Measurements from ENCODE around the gene SDHD. TPM values are rescaled to one million over a fixed set of nuclear protein-coding genes. Genes with fewer than 3 reads are reported as not detected.

Gene SDHD
- polyA plus RNA-seq, 1 experiment, result 207 TPM

DNA sequence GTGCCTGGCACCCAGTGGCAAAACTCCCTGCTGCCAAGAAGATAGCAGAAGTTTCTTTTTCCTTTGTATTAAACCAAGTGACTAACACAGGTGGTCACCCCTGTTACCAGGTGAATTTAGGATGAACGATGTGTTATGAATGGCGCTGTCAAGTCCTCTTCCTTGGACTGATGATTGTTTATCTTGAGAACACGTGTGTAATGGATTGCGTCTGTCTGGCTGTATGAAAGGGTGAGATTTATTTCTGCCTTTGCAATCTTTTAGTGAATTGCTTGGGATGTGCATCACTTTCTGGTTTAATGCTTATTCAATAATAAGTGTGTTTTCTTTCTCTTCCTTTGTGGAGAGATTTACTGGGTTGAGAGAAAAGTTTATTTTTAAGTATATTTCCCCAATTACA, 36.5 kb downstream of the SDHD start:
- no peak for TF ChIP-seq CTCF (IDR thresholded peaks at IDR 0.05; ENCODE audit: insufficient read depth, low read depth, low read length)
- Histone ChIP-seq H3K27me3 (ENCODE audit: control insufficient read depth, insufficient read depth, low read length) (no peaks in the 10 kb centered on the region), H3K36me3 (ENCODE audit: control insufficient read depth, insufficient read depth, low read length) (no peaks in the 10 kb centered on the region), H3K4me3 (ENCODE audit: low read depth, low read length) (no peak overlapping the region)
- ChIA-PET POLR2A (no interaction called here), CTCF (interaction anchor here (1.9 kb wide), 1 partner anchor 10 kb away, joined by 11 read pairs; no protein-coding TSS in a partner anchor)
- no peak for DNase-seq (ENCODE audit: low read depth)

DNA sequence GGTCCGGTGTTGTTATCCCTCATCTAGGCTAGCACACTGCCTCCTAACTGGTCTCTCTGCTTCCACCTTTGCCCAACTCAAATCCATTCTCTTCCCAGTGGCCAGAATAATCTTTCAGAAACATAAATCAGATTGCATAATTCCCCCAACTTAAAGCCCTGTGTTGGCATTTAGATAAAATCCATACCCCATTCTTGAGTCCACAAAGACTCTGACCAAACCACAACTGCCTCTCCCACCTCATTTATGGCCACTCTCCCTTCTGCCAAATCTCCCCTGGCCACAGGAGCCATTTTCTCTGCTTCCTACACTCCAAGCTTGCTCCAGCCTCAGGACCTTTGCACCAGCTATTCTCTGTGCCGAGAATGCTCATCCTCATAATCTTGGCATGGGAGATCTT, 40.4 kb downstream of the SDHD start:
- POLR2A ChIA-PET, result no interaction called here

GRCh38 chr11:112128483-112129121, 41.9 kb downstream of the SDHD start:
- ChIA-PET POLR2A (no interaction called here), CTCF (interaction anchor here (0.6 to 2.4 kb wide), 2 partner anchors 13 to 14 kb away, joined by 3 to 7 read pairs; no protein-coding TSS in a partner anchor)
- DNase-seq (ENCODE audit: low read depth), result peak; percentile 64
- no peak overlapping the region for H3K4me3 ChIP-seq (ENCODE audit: low read depth, low read length)
- H3K27me3 ChIP-seq (ENCODE audit: control insufficient read depth, insufficient read depth, low read length), result no peaks in the 10 kb centered on the region
- no peak for TF ChIP-seq CTCF (IDR thresholded peaks at IDR 0.05; ENCODE audit: insufficient read depth, low read depth, low read length)
- H3K36me3 ChIP-seq (ENCODE audit: control insufficient read depth, insufficient read depth, low read length), result no peaks in the 10 kb centered on the region; the same call in 1 of the 2 replicates

More for the DNA sequence above, 40.4 kb downstream of the SDHD start:
- TF ChIP-seq CTCF (IDR thresholded peaks at IDR 0.05; ENCODE audit: insufficient read depth, low read depth, low read length), result no peak
- no peaks in the 10 kb centered on the region for H3K36me3 ChIP-seq (ENCODE audit: control insufficient read depth, insufficient read depth, low read length)
- no peak overlapping the region for H3K4me3 ChIP-seq (ENCODE audit: low read depth, low read length)
- DNase-seq (ENCODE audit: low read depth), result no peak
- CTCF ChIA-PET, result interaction anchor here (1.5 to 2.4 kb wide), 2 partner anchors 13 kb away, joined by 7 to 10 read pairs; no protein-coding TSS in a partner anchor
- no peaks in the 10 kb centered on the region for H3K27me3 ChIP-seq (ENCODE audit: control insufficient read depth, insufficient read depth, low read length)

- DNase-seq (ENCODE audit: low read depth), result no peak
- CTCF ChIA-PET, result interaction anchor here (0.6 to 2.4 kb wide), 3 partner anchors 12 to 17 kb away, joined by 3 to 7 read pairs (median 6); no protein-coding TSS in a partner anchor
- H3K27me3 ChIP-seq (ENCODE audit: control insufficient read depth, insufficient read depth, low read length), result no peaks in the 10 kb centered on the region
- H3K4me3 ChIP-seq (ENCODE audit: low read depth, low read length), result no peak overlapping the region
- POLR2A ChIA-PET, result no interaction called here
- H3K36me3 ChIP-seq (ENCODE audit: control insufficient read depth, insufficient read depth, low read length), result no peaks in the 10 kb centered on the region; the same call in 1 of the 2 replicates
- no peak for TF ChIP-seq CTCF (IDR thresholded peaks at IDR 0.05; ENCODE audit: insufficient read depth, low read depth, low read length)
These were observed 43.0 kb downstream of the SDHD start for GRCh38 chr11:112129656-112130055.

DNA sequence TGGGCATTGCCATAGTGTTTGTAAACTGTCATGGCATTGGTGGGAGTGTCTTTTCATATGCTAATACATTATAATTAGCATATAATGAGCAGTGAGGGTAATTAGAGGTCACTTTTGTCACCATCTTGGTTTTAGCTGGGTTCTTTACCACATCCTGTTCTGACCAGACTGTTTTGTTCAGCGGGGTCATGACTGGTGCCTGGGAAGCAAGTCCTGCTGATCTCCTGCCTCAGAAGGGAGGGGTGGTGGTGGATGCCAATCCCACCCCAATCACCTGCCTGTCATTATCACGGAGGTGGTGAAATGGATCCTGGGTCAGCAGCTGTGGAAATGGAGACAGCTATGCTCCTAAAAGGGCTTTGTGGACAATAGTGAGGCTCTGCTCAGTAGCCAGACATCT, 46.1 kb downstream of the SDHD start:
- CTCF ChIA-PET, result interaction anchor here (1.2 kb wide), 2 partner anchors 19 to 20 kb away, joined by 4 to 5 read pairs; no protein-coding TSS in a partner anchor
- Histone ChIP-seq H3K4me3 (ENCODE audit: low read depth, low read length) (no peak overlapping the region), H3K27me3 (ENCODE audit: control insufficient read depth, insufficient read depth, low read length) (no peaks in the 10 kb centered on the region), H3K36me3 (ENCODE audit: control insufficient read depth, insufficient read depth, low read length) (no peaks in the 10 kb centered on the region; the same call in 1 of the 2 replicates)
- DNase-seq (ENCODE audit: low read depth), result no peak
- no peak for TF ChIP-seq CTCF (IDR thresholded peaks at IDR 0.05; ENCODE audit: insufficient read depth, low read depth, low read length)
- POLR2A ChIA-PET, result no interaction called here

Data from BJ (cell line).